ENCODE data around the gene LY86.

Gene LY86

DNA sequence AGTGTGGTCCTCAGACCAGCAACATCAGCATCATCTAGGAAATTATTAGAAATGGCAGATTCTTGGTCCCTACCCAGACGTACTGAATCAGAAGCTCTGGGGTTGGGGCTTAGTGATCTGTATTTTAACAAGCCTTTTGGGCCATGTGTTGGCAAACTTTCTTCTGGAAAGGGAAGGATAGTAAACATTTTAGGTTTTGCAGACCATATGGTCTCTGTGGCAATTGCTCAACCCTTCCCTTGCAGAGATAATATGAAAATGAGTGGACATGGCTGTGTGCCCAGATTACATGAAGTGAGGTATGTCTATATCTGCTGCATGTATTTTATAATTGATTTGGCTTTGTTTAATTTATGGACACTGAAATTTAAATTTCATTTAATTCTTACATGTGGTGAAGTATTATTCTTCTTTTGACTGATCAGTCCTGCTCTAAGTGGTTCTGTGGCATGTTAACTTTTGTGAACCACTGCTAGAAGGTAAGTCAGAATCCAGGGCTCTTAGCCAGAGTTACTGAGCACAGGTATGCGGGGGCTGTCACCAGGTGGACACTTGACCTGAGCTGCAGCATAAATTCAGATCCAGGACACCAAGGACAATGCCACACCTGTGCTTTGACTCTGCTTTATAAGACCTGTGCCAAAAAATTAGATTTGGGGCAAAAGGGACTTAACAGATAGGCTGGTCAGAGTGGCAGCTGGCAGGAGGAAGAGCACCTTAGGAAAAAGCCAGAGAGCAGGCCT is 43.2 kb downstream of the LY86 start:
- H3K27ac ChIP-seq (ENCODE audit: low read depth, low read length) = no peak overlapping the region
- no peaks in the 10 kb centered on the region for H3K4me1 ChIP-seq (ENCODE audit: insufficient read depth, low read length)
- no peaks in the 10 kb centered on the region for H3K9me3 ChIP-seq (ENCODE audit: low read length)

GRCh38 chr6:6633898-6634734 is 45.6 kb downstream of the LY86 start:
- no peak overlapping the region for H3K9ac ChIP-seq (ENCODE audit: low read length)
- no peaks in the 10 kb centered on the region for H3K9me3 ChIP-seq (ENCODE audit: low read length)
- no peak overlapping the region for H3K4me3 ChIP-seq (ENCODE audit: low read depth in 1 of 2, low read length in 2 of 2)
- no peaks in the 10 kb centered on the region for H3K4me1 ChIP-seq (ENCODE audit: insufficient read depth, low read length)
- no peak overlapping the region for H3K27ac ChIP-seq (ENCODE audit: low read depth, low read length)
- no peaks in the 10 kb centered on the region for H3K27me3 ChIP-seq (ENCODE audit: control insufficient read depth in 1 of 2, insufficient read depth in 2 of 2, low read length in 2 of 2)
- no peaks in the 10 kb centered on the region for H3K36me3 ChIP-seq (ENCODE audit: insufficient read depth, low read length)

More for the DNA sequence above, 43.2 kb downstream of the LY86 start:
- Histone ChIP-seq H3K4me3 (ENCODE audit: low read depth in 1 of 2, low read length in 2 of 2) (no peak overlapping the region), H3K36me3 (ENCODE audit: insufficient read depth, low read length) (no peaks in the 10 kb centered on the region), H3K27me3 (ENCODE audit: control insufficient read depth in 1 of 2, insufficient read depth in 2 of 2, low read length in 2 of 2) (no peaks in the 10 kb centered on the region), H3K9ac (ENCODE audit: low read length) (no peak overlapping the region)

- no peaks in the 10 kb centered on the region for H3K4me1 ChIP-seq (ENCODE audit: insufficient read depth, low read length)
- no peak overlapping the region for H3K4me3 ChIP-seq (ENCODE audit: low read depth in 1 of 2, low read length in 2 of 2)
- no peaks in the 10 kb centered on the region for H3K27me3 ChIP-seq (ENCODE audit: control insufficient read depth in 1 of 2, insufficient read depth in 2 of 2, low read length in 2 of 2)
Observed at GRCh38 chr6:6634735-6635075, 46.2 kb downstream of the LY86 start.

DNA sequence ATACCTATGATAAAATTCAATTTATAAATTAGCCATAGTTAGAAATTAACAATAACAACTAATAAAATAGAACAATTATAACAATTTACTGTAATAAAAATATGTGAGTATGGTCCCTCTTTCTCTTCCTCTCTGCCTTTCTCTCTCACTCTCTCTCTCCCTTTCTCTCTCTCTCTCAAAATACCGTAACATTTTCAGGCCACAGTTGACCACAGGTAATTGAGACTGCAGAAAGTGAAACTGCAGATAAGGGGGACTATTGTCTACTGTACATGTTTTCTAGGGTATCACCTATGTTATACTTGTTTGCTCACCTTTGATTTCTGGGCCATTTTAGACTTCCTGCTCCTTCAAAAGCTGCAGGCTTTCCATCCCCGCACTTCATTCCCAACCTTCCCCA is 46.8 kb downstream of the LY86 start:
- no peak overlapping the region for H3K9ac ChIP-seq (ENCODE audit: low read length)
- no peaks in the 10 kb centered on the region for H3K36me3 ChIP-seq (ENCODE audit: insufficient read depth, low read length)
- H3K27ac ChIP-seq (ENCODE audit: low read depth, low read length) = no peak overlapping the region
- no peak overlapping the region for H3K4me3 ChIP-seq (ENCODE audit: low read depth in 1 of 2, low read length in 2 of 2)
- H3K27me3 ChIP-seq (ENCODE audit: control insufficient read depth in 1 of 2, insufficient read depth in 2 of 2, low read length in 2 of 2) = no peaks in the 10 kb centered on the region
- no peaks in the 10 kb centered on the region for H3K4me1 ChIP-seq (ENCODE audit: insufficient read depth, low read length)
- no peaks in the 10 kb centered on the region for H3K9me3 ChIP-seq (ENCODE audit: low read length)

More at GRCh38 chr6:6634735-6635075, 46.2 kb downstream of the LY86 start:
- Histone ChIP-seq H3K36me3 (ENCODE audit: insufficient read depth, low read length) (no peaks in the 10 kb centered on the region), H3K9me3 (ENCODE audit: low read length) (no peaks in the 10 kb centered on the region), H3K9ac (ENCODE audit: low read length) (no peak overlapping the region), H3K27ac (ENCODE audit: low read depth, low read length) (no peak overlapping the region)

- Histone ChIP-seq H3K27ac (ENCODE audit: low read depth, low read length) (no peak overlapping the region), H3K27me3 (ENCODE audit: control insufficient read depth in 1 of 2, insufficient read depth in 2 of 2, low read length in 2 of 2) (no peaks in the 10 kb centered on the region), H3K9ac (ENCODE audit: low read length) (no peak overlapping the region), H3K9me3 (ENCODE audit: low read length) (no peaks in the 10 kb centered on the region), H3K36me3 (ENCODE audit: insufficient read depth, low read length) (no peaks in the 10 kb centered on the region), H3K4me3 (ENCODE audit: low read depth in 1 of 2, low read length in 2 of 2) (no peak overlapping the region), H3K4me1 (ENCODE audit: insufficient read depth, low read length) (no peaks in the 10 kb centered on the region)
Observed at GRCh38 chr6:6635869-6636268, 47.3 kb downstream of the LY86 start.

GRCh38 chr6:6639572-6639971 is 51.1 kb downstream of the LY86 start:
- Histone ChIP-seq H3K27me3 (ENCODE audit: control insufficient read depth in 1 of 2, insufficient read depth in 2 of 2, low read length in 2 of 2) (no peaks in the 10 kb centered on the region), H3K9me3 (ENCODE audit: low read length) (no peaks in the 10 kb centered on the region), H3K4me1 (ENCODE audit: insufficient read depth, low read length) (no peaks in the 10 kb centered on the region), H3K36me3 (ENCODE audit: insufficient read depth, low read length) (no peaks in the 10 kb centered on the region), H3K9ac (ENCODE audit: low read length) (no peak overlapping the region), H3K4me3 (ENCODE audit: low read depth in 1 of 2, low read length in 2 of 2) (no peak overlapping the region), H3K27ac (ENCODE audit: low read depth, low read length) (no peak overlapping the region)

GRCh38 chr6:6640926-6641325 is 52.4 kb downstream of the LY86 start:
- H3K9me3 ChIP-seq (ENCODE audit: low read length) = no peaks in the 10 kb centered on the region
- no peak overlapping the region for H3K27ac ChIP-seq (ENCODE audit: low read depth, low read length)
- no peak overlapping the region for H3K9ac ChIP-seq (ENCODE audit: low read length)

DNA sequence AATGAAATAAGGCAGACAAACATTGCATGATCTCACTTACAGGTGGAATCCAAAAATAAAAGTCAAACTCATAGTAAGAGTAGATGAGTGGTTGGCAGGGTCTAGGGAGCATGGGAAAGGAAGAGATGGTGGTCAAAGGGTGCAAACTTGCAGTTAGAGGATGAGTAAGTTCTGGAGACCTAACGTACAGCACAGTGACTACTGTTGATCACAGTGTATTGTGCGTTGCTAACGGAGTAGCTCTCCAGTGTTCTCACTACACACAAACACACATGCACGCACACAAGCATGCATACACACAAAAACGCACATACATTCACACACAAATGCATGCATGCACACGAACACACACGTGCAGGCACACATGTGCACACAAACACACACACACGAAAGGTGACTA is 54.9 kb downstream of the LY86 start:
- Histone ChIP-seq H3K36me3 (ENCODE audit: insufficient read depth, low read length) (no peaks in the 10 kb centered on the region), H3K4me1 (ENCODE audit: insufficient read depth, low read length) (no peaks in the 10 kb centered on the region), H3K9me3 (ENCODE audit: low read length) (no peaks in the 10 kb centered on the region), H3K27me3 (ENCODE audit: control insufficient read depth in 1 of 2, insufficient read depth in 2 of 2, low read length in 2 of 2) (no peaks in the 10 kb centered on the region), H3K4me3 (ENCODE audit: low read depth in 1 of 2, low read length in 2 of 2) (no peak overlapping the region), H3K27ac (ENCODE audit: low read depth, low read length) (no peak overlapping the region), H3K9ac (ENCODE audit: low read length) (no peak overlapping the region)

More at GRCh38 chr6:6640926-6641325, 52.4 kb downstream of the LY86 start:
- Histone ChIP-seq H3K27me3 (ENCODE audit: control insufficient read depth in 1 of 2, insufficient read depth in 2 of 2, low read length in 2 of 2) (no peaks in the 10 kb centered on the region), H3K4me1 (ENCODE audit: insufficient read depth, low read length) (no peaks in the 10 kb centered on the region), H3K36me3 (ENCODE audit: insufficient read depth, low read length) (no peaks in the 10 kb centered on the region), H3K4me3 (ENCODE audit: low read depth in 1 of 2, low read length in 2 of 2) (no peak overlapping the region)

DNA sequence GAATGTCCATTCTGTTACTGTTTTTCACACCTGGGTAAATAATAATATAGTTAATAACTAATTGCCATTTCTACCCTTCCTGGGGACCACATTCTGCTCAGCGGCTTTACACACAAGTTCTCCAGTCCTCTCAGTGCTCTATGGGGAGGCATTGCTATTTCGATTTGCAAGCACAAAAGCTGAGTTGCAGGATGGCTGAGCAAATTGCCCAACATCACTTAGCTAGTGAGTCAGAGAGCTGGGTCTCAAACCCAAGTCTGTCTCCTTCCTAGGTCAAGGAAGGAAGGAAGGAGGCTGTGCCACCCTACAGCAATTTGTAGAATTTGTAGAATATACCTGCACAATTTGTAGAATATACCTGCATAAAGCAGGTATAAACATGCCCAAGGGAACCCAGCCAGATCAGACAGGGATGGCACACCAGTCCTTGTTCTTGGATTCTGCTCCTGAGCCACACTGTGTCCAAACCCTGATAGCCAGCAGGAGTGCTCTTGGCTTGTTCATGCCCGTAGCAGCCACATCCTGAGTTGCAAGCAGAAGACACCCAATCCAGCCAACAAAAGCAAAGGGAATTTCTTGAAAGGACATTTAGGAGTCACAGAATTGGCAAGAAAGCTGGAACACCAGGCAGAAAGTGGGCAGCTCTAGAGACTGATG is 56.9 kb downstream of the LY86 start:
- Histone ChIP-seq H3K4me3 (ENCODE audit: low read depth in 1 of 2, low read length in 2 of 2) (no peak overlapping the region), H3K9me3 (ENCODE audit: low read length) (no peaks in the 10 kb centered on the region), H3K27me3 (ENCODE audit: control insufficient read depth in 1 of 2, insufficient read depth in 2 of 2, low read length in 2 of 2) (no peaks in the 10 kb centered on the region), H3K4me1 (ENCODE audit: insufficient read depth, low read length) (no peaks in the 10 kb centered on the region), H3K36me3 (ENCODE audit: insufficient read depth, low read length) (no peaks in the 10 kb centered on the region), H3K9ac (ENCODE audit: low read length) (no peak overlapping the region), H3K27ac (ENCODE audit: low read depth, low read length) (no peak overlapping the region)

DNA sequence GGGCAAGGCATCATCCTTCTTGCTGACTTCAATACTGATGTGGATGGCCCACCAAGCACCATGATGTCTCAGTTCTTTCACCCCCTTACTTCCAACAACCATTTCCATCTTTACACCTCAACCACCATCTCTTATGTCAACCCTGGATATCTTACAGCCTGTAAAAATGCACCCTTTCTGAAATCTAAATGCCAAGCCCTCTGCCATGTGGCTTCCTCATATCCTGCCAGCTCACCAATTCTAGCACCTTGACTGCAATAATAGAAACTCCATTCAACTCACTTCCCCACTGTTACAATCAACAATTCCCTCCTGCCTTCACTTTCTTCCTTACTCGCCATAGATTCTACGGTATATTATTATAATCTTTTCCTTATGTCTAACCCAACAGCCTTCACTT is 57.9 kb downstream of the LY86 start:
- no peaks in the 10 kb centered on the region for H3K27me3 ChIP-seq (ENCODE audit: control insufficient read depth in 1 of 2, insufficient read depth in 2 of 2, low read length in 2 of 2)
- no peaks in the 10 kb centered on the region for H3K36me3 ChIP-seq (ENCODE audit: insufficient read depth, low read length)
- H3K9me3 ChIP-seq (ENCODE audit: low read length) = no peaks in the 10 kb centered on the region
- no peak overlapping the region for H3K9ac ChIP-seq (ENCODE audit: low read length)
- no peak overlapping the region for H3K27ac ChIP-seq (ENCODE audit: low read depth, low read length)
- H3K4me3 ChIP-seq (ENCODE audit: low read depth in 1 of 2, low read length in 2 of 2) = no peak overlapping the region
- no peaks in the 10 kb centered on the region for H3K4me1 ChIP-seq (ENCODE audit: insufficient read depth, low read length)

DNA sequence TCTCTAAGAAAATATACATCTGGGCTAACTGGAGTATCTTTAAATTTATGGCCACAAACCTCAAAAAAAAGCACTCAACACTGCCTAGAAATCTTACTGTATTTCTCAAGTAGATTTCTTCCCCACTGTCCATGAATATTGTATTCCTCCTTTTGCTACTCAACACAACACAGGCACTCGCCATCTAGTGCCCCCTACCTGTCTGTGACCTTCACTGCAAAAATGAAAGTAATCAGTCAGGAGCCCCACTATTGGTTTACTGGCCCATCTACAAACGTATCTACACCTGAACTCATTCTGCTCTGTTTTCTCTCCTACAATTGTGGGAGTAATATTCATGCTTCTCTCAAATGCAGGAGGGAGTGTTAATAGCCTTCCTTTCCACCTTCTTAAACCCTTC is 58.3 kb downstream of the LY86 start:
- H3K9me3 ChIP-seq (ENCODE audit: low read length) = no peaks in the 10 kb centered on the region
- no peaks in the 10 kb centered on the region for H3K27me3 ChIP-seq (ENCODE audit: control insufficient read depth in 1 of 2, insufficient read depth in 2 of 2, low read length in 2 of 2)
- no peak overlapping the region for H3K27ac ChIP-seq (ENCODE audit: low read depth, low read length)
- no peaks in the 10 kb centered on the region for H3K4me1 ChIP-seq (ENCODE audit: insufficient read depth, low read length)
- no peak overlapping the region for H3K4me3 ChIP-seq (ENCODE audit: low read depth in 1 of 2, low read length in 2 of 2)
- no peak overlapping the region for H3K9ac ChIP-seq (ENCODE audit: low read length)
- no peaks in the 10 kb centered on the region for H3K36me3 ChIP-seq (ENCODE audit: insufficient read depth, low read length)
